Naive thymus-derived CD4-positive, alpha-beta T cell (primary cell): ENCODE measurements around the gene INAFM1. TPM values are rescaled to one million over a fixed set of nuclear protein-coding genes. Genes with fewer than 3 reads are reported as not detected.
"Not testable (repeated sequence)": the region's sequence is repeated elsewhere in the genome, so short reads cannot be mapped to it uniquely, and the experiment has no call there.

Source experiments
- ATAC-seq: fragments of 150-1000 bp; cut with Tn5 transposase; 2 replicates; pipeline ENCODE4 v1.10.0; 2021; ENCODE audit warnings: mild to moderate bottlenecking, moderate library complexity
- CTCF ChIA-PET: fragments of 350-600 bp; sonication (Branson Sonifier 250); formaldehyde crosslinking; loops from one replicate; lab custom pipeline; 2021; ENCODE audit warnings: antibody characterized with exemption; lab: Charles Lee
- POLR2A ChIA-PET: fragments of 350-600 bp; sonication (Branson Sonifier 250); formaldehyde crosslinking; loops from one replicate; lab custom pipeline; 2021; ENCODE audit warnings: antibody characterized with exemption, inconsistent platforms; lab: Charles Lee
- DNase-seq, 9 donors: peaks; one replicate each; pipeline versions ENCODE4 v3.0.0 to v3.0.0-alpha.2; 2020 to 2022; ENCODE audit warnings: mixed read lengths in 1 of 9
- H3K27ac ChIP-seq: one replicate; pipeline ENCODE4 v1.7.0; 2013; ENCODE audit warnings: mild to moderate bottlenecking, low read depth, low read length, moderate library complexity
- H3K27me3 ChIP-seq, 2 donors: one replicate each; pipeline ENCODE4 v1.7.0; 2013; ENCODE audit warnings: low read length in 2 of 2, mild to moderate bottlenecking in 2 of 2, moderate library complexity in 2 of 2; ENCODE audit not compliant: control insufficient read depth in 2 of 2, insufficient read depth in 2 of 2
- H3K36me3 ChIP-seq, 3 experiments: 1 replicate in 2 of 3; 2 replicates in 1 of 3; pipeline ENCODE4 v1.7.0; 2013; ENCODE audit warnings: low read length in 3 of 3, mild to moderate bottlenecking in 3 of 3, moderate library complexity in 1 of 3; ENCODE audit not compliant: insufficient read depth in 3 of 3, control insufficient read depth in 2 of 3
- H3K4me1 ChIP-seq, 2 donors: one replicate each; pipeline ENCODE4 v1.7.0; 2013; ENCODE audit warnings: low read length in 2 of 2, mild to moderate bottlenecking in 2 of 2, moderate library complexity in 1 of 2; ENCODE audit not compliant: control insufficient read depth in 2 of 2, insufficient read depth in 2 of 2
- H3K4me3 ChIP-seq: 2 replicates; pipeline ENCODE4 v1.7.0; 2013; ENCODE audit warnings: mild to moderate bottlenecking, low read length
- H3K9me3 ChIP-seq, 3 experiments: 1 replicate in 2 of 3; 2 replicates in 1 of 3; pipeline ENCODE4 v1.7.0; 2013; ENCODE audit warnings: low read length in 3 of 3; ENCODE audit not compliant: control insufficient read depth in 2 of 3
- H3K27ac Mint-ChIP-seq, 9 donors: one replicate each; pipeline ENCODE4 v1.8.0; 2020 to 2022; ENCODE audit warnings: mixed read lengths in 9 of 9, mild to moderate bottlenecking in 8 of 9, moderate library complexity in 5 of 9, inconsistent platforms in 2 of 9
- H3K27me3 Mint-ChIP-seq, 5 donors: one replicate each; pipeline ENCODE4 v1.8.0; 2021 to 2022; ENCODE audit warnings: mixed read lengths in 5 of 5, mild to moderate bottlenecking in 1 of 5
- H3K36me3 Mint-ChIP-seq, 5 donors: one replicate each; pipeline ENCODE4 v1.8.0; 2020 to 2022; ENCODE audit warnings: mixed read lengths in 5 of 5, mild to moderate bottlenecking in 3 of 5, inconsistent platforms in 1 of 5
- H3K4me1 Mint-ChIP-seq, 7 donors: one replicate each; pipeline ENCODE4 v1.8.0; 2020 to 2022; ENCODE audit warnings: mixed read lengths in 7 of 7, mild to moderate bottlenecking in 3 of 7, inconsistent platforms in 1 of 7
- H3K4me3 Mint-ChIP-seq, 10 donors: one replicate each; pipeline ENCODE4 v1.8.0; 2020 to 2022; ENCODE audit warnings: mild to moderate bottlenecking in 10 of 10, mixed read lengths in 10 of 10, moderate library complexity in 6 of 10, inconsistent platforms in 2 of 10
- H3K9me3 Mint-ChIP-seq, 11 donors: one replicate each; pipeline ENCODE4 v1.8.0; 2020 to 2022; ENCODE audit warnings: mixed read lengths in 11 of 11, mild to moderate bottlenecking in 4 of 11, inconsistent platforms in 1 of 11, moderate library complexity in 1 of 11
- intact Hi-C, 2 donors: fragments of 100-400 bp; cut with micrococcal nuclease; formaldehyde crosslinking; loops; one replicate each; pipeline ENCODE4 v1.15.1; 2023
- polyA plus RNA-seq, 2 donors: library from polyadenylated mRNA; unstranded; fragments of 300-500 nt; fragmentation: Illumina TruSeq; gene quantifications; one replicate each; pipeline ENCODE4 v1.2.3, GENCODE V29; 2021
- total RNA-seq, 6 experiments: library from RNA in 5 of 6; stranded (reverse) in 5 of 6; gene quantifications; 1 replicate in 5 of 6; 2 replicates in 1 of 6; pipeline ENCODE4 v1.2.3 and lab custom pipeline; 2021 to 2026

INAFM1 gene
- total and polyA plus RNA-seq, 7 experiments from 2014 or later: 2.3 to 21.7 (median 14.3) TPM

DNA sequence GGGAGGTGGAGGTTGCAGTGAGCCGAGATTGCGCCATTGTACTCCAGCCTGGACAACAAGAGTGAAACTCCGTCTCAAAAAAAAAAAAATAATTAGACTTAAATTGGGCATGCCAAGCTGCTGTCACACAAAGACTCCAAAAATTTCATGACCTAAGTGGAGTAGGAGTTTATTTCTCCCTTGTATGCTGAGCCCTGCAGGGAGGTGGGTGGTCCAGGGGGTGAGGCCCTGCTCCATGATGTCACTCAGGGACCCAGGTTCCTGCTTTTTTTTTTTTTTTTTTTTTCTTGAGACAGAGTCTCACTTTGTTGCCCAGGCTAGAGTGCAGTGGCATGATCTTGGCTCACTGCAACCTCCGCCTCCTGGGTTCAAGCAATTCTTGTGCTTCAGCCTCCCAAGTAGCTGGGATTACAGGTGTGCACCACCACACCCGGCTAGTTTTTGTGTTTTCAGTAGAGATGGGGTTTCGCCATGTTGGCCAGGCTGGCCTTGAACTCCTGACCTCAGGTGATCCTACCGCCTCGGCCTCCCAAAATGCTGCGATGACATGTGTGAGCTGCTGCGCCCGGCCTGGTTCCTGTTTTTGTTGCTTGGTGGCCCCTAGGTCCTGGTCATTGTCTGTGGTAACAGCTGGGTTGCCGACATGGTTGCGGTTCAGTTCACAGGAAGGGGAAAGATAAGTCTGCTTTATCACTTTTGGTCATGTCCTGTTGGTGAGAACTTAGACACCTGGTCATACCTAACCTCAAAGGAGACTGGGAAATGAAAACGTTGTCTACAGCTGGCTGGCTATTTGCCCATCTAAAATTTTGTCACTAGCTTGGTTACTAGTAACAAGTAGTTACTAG is 12.5 kb upstream of the INAFM1 start:
- intact Hi-C loops: not testable (repeated sequence)
- H3K36me3 ChIP-seq: peaks cover 0 to 78% (median 28%) of the 10 kb centered on the region in 3 experiments
- peaks cover 11 to 50% (median 34%) of the 10 kb centered on the region in 5 donors for H3K36me3 Mint-ChIP-seq

DNA sequence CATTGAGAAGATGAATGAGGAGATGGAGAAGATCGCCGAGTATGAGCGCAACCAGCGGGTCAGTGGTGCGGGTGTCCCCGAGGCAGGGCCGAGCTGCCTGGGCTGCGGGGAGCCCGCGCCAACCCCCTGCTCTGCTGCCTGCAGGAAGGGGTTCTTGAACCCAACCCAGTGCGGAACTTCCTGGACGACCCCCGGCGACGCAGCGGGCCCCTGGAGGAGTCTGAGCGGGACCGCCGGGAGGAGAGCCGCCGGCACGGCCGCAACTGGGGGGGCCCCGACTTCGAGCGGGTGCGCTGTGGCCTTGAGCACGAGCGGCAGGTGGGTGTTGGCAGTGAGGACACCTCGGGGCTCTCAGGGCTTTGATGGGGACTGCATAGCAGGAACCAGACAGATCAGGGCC is 10.1 kb upstream of the INAFM1 start:
- H3K4me1 Mint-ChIP-seq: peaks cover 8 to 14% (median 9%) of the 10 kb centered on the region in 7 donors
- H3K4me3 Mint-ChIP-seq: no peak overlapping the region
- no peaks in the 10 kb centered on the region for H3K9me3 Mint-ChIP-seq
- H3K27me3 Mint-ChIP-seq: no peaks in the 10 kb centered on the region
- Histone ChIP-seq H3K27ac (no peak overlapping the region), H3K4me3 (no peak overlapping the region), H3K4me1 (peaks cover 0 to 2% of the 10 kb centered on the region in 2 donors), H3K27me3 (no peaks in the 10 kb centered on the region), H3K36me3 (peaks cover 0 to 78% (median 16%) of the 10 kb centered on the region in 3 experiments), H3K9me3 (no peaks in the 10 kb centered on the region)
- ChIA-PET CTCF (no interaction called here), POLR2A (no interaction called here)
- intact Hi-C loops: no loop called here
- no peak for DNase-seq
- no peak for ATAC-seq
- no peak overlapping the region for H3K27ac Mint-ChIP-seq
- H3K36me3 Mint-ChIP-seq: peaks cover 9 to 41% (median 21%) of the 10 kb centered on the region in 5 donors

More for the DNA sequence above, 12.5 kb upstream of the INAFM1 start:
- DNase-seq, H3K27ac ChIP-seq, H3K9me3 ChIP-seq, H3K27me3 ChIP-seq, CTCF ChIA-PET, H3K4me3 ChIP-seq, H3K27me3 Mint-ChIP-seq, H3K27ac Mint-ChIP-seq, H3K4me3 Mint-ChIP-seq, H3K9me3 Mint-ChIP-seq: not testable (repeated sequence)
- peaks cover 11 to 24% of the 10 kb centered on the region in 2 donors for H3K4me1 ChIP-seq
- ATAC-seq: peak; percentile 73
- POLR2A ChIA-PET: interaction anchor here (0.8 to 3.7 kb wide), 3 partner anchors 12 to 90 kb away, joined by 3 to 16 read pairs (median 5); no protein-coding TSS in a partner anchor
- H3K4me1 Mint-ChIP-seq: peaks cover 32 to 39% (median 32%) of the 10 kb centered on the region in 7 donors

DNA sequence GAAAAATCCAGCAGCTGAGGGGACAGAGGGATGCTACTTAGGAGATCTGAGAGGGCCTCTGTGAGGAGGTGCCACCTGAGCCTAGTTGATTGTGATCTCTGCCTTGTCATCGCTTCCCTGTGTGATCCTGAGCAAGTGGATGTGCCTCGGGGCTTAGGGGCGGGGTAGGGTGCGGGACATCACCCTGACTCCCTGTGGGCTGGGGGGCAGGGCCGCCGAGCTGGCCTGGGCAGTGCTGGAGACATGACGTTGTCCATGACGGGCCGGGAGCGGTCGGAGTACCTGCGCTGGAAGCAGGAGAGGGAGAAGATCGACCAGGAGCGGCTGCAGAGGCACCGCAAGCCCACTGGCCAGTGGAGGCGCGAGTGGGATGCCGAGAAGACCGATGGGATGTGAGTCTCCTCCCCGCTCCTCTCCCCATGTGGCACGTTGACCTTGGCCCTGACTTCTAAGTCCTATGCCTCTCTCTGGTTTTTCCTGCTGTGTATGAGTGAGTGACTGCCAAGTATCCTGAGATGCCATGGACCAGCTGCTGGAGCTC is 8.2 kb upstream of the INAFM1 start:
- no peak for DNase-seq
- ChIA-PET POLR2A (no interaction called here), CTCF (interaction anchor here (0.7 kb wide), 1 partner anchor 236 kb away, joined by 3 read pairs; no protein-coding TSS in a partner anchor)
- Histone ChIP-seq H3K36me3 (peaks cover 0 to 79% (median 15%) of the 10 kb centered on the region in 3 experiments), H3K4me3 (no peak overlapping the region), H3K4me1 (no peaks in the 10 kb centered on the region), H3K9me3 (no peaks in the 10 kb centered on the region), H3K27ac (no peak overlapping the region), H3K27me3 (no peaks in the 10 kb centered on the region)
- ATAC-seq: no peak
- Mint-ChIP-seq H3K27me3 (no peaks in the 10 kb centered on the region), H3K4me3 (no peak overlapping the region), H3K9me3 (no peaks in the 10 kb centered on the region), H3K36me3 (peaks cover 0 to 44% (median 12%) of the 10 kb centered on the region in 5 donors), H3K4me1 (peaks cover 0 to 4% (median 0%) of the 10 kb centered on the region in 7 donors), H3K27ac (no peak overlapping the region)
- intact Hi-C loops: no loop called here

DNA sequence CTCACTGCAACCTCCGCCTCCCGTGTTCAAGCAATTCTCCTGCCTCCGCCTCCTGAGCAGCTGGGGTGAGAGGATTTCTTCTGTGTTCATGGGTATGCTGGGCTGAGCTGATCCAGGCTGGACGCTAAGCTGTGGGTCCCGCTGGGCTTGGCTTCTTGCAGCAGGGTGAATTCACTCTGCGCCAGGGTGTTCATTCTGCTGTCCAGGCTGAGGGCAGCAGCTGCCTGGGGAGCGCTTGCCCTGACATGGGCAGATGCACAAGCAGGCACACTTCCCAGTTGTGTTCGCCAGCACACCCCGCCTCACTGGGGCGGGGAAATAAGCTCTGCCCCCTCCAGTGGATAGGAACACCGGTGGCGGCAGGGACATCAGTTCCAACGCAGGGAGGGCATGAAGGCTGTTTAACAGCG is 7.3 kb upstream of the INAFM1 start:
- Mint-ChIP-seq H3K4me1 (peaks cover 2 to 10% (median 4%) of the 10 kb centered on the region in 7 donors), H3K36me3 (peaks cover 0 to 42% (median 12%) of the 10 kb centered on the region in 5 donors), H3K4me3 (no peak overlapping the region), H3K27ac (no peak overlapping the region), H3K27me3 (no peaks in the 10 kb centered on the region), H3K9me3 (no peaks in the 10 kb centered on the region)
- POLR2A ChIA-PET: interaction anchor here (0.6 kb wide), 1 partner anchor 154 kb away, joined by 3 read pairs; the partner anchor contains the start of gene ZC3H4
- no peak overlapping the region for H3K27ac ChIP-seq
- no peaks in the 10 kb centered on the region for H3K27me3 ChIP-seq
- H3K4me1 ChIP-seq: no peaks in the 10 kb centered on the region
- CTCF ChIA-PET: no interaction called here
- H3K9me3 ChIP-seq: no peaks in the 10 kb centered on the region
- intact Hi-C loops: no loop called here
- DNase-seq (no peak), ATAC-seq (no peak)
- H3K4me3 ChIP-seq: no peak overlapping the region
- H3K36me3 ChIP-seq: peaks cover 0 to 80% (median 14%) of the 10 kb centered on the region in 3 experiments

DNA sequence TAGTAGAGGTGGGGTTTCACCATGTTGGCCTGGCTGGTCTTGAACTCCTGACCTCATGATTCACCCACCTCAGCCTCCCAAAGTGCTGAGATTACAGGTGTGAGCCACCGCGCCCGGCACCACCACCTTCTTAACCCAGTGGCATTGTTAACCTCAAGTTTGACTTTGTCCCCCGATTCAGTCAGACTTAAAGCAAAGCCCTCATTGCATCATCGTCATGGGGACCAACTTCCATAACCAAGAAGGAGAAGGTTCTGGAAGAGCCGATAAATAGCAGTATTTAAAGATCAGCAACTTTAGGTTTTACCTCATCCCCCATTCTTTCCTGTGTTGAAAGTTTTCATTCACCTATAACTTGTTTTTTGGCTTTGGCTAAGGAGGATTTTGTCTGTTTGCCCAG is 6.7 kb upstream of the INAFM1 start:
- intact Hi-C loops: no loop called here
- Mint-ChIP-seq H3K4me1 (peaks cover 9 to 17% (median 10%) of the 10 kb centered on the region in 7 donors), H3K27me3 (no peaks in the 10 kb centered on the region), H3K4me3 (no peak overlapping the region), H3K9me3 (no peaks in the 10 kb centered on the region), H3K36me3 (peaks cover 0 to 40% (median 12%) of the 10 kb centered on the region in 5 donors), H3K27ac (peak overlapping the region in 3 of 9 donors; percentile 10 to 40 (median 22))
- peaks cover 0 to 73% (median 10%) of the 10 kb centered on the region in 3 experiments for H3K36me3 ChIP-seq
- no peaks in the 10 kb centered on the region for H3K9me3 ChIP-seq
- no peak overlapping the region for H3K27ac ChIP-seq
- CTCF ChIA-PET: no interaction called here
- DNase-seq (no peak), ATAC-seq (no peak)
- POLR2A ChIA-PET: interaction anchor here (0.6 kb wide), 1 partner anchor 154 kb away, joined by 3 read pairs; the partner anchor contains the start of gene ZC3H4
- peaks cover 0 to 5% of the 10 kb centered on the region in 2 donors for H3K4me1 ChIP-seq
- H3K27me3 ChIP-seq: no peaks in the 10 kb centered on the region
- H3K4me3 ChIP-seq: no peak overlapping the region

DNA sequence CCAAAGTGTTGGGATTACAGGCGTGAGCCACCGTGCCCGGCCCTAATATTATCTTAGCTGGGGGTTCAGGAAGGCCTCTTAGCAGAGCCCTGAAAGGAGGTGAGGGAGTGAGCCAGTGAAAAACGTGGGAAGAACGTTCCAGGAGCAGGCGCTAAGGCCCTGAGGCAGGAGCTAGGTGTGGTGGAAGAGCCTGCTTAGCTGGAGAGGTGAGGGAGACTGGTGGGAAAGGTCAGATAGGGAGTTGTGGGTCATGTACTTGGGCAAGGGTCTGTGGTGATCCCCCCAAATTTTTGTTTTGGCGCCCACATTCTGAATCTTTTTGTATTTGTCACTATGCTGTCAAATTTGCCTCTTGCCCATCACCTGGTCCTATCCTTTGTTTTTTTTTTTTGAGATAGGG is 5.1 kb upstream of the INAFM1 start:
- no peak overlapping the region for H3K4me3 ChIP-seq
- intact Hi-C loops: no loop called here
- ChIA-PET CTCF (no interaction called here), POLR2A (no interaction called here)
- H3K36me3 Mint-ChIP-seq: peaks cover 0 to 35% (median 7%) of the 10 kb centered on the region in 5 donors
- peaks cover 10 to 17% (median 11%) of the 10 kb centered on the region in 7 donors for H3K4me1 Mint-ChIP-seq
- H3K27me3 Mint-ChIP-seq: no peaks in the 10 kb centered on the region
- ATAC-seq (no peak), DNase-seq (no peak)
- peaks cover 0 to 62% (median 6%) of the 10 kb centered on the region in 3 experiments for H3K36me3 ChIP-seq
- no peak overlapping the region for H3K27ac Mint-ChIP-seq
- no peaks in the 10 kb centered on the region for H3K27me3 ChIP-seq
- H3K9me3 Mint-ChIP-seq: no peaks in the 10 kb centered on the region
- peaks cover 0 to 7% of the 10 kb centered on the region in 2 donors for H3K4me1 ChIP-seq
- H3K27ac ChIP-seq: no peak overlapping the region
- H3K9me3 ChIP-seq: no peaks in the 10 kb centered on the region
- H3K4me3 Mint-ChIP-seq: no peak overlapping the region
